K562 (cell line): ENCODE data around the gene TAF10. TPM values are rescaled to one million over a fixed set of nuclear protein-coding genes. Genes with fewer than 3 reads are reported as not detected.
A peak's percentile ranks its signal among the peaks of the same experiment; 100 is the strongest.

Experiments used
- CBFA2T3 ChIP-seq: fragments of 450-650 bp; IDR thresholded peaks from 2 replicates; pipeline ENCODE4 v1.6.1; 2017
- CEBPG ChIP-seq, 3 experiments: fragments of 200-800 bp in 1 of 3; sonication (Bioruptor generic) in 1 of 3; sonication (generic) in 1 of 3; formaldehyde crosslinking in 1 of 3; IDR thresholded peaks in 2 of 3; conservative IDR thresholded peaks in 1 of 3; 2 replicates each; pipeline versions ENCODE4 v1.6.1 to v1.8.0; 2016 to 2022; ENCODE audit warnings: missing compliant biosample characterization in 2 of 3, missing genetic modification characterization in 2 of 3, mild to moderate bottlenecking in 1 of 3, missing genetic modification reagents in 1 of 3
- EHMT2 ChIP-seq: fragments of 450-650 bp; IDR thresholded peaks from 2 replicates; pipeline ENCODE4 v1.6.1; 2018; ENCODE audit warnings: antibody characterized with exemption
- KLF16 ChIP-seq: IDR thresholded peaks from 2 replicates; pipeline ENCODE4 v1.6.1; 2016; ENCODE audit warnings: antibody characterized with exemption
- MAFG ChIP-seq: fragments of 450-650 bp; conservative IDR thresholded peaks from 2 replicates; pipeline ENCODE4 v1.6.1; 2016; ENCODE audit warnings: missing genetic modification characterization, missing compliant biosample characterization
- MBD2 ChIP-seq: sonication (generic); IDR thresholded peaks from 2 replicates; pipeline ENCODE4 v1.6.1; 2016; ENCODE audit warnings: low read depth, borderline replicate concordance
- NR2C2 ChIP-seq, 2 experiments: fragments of 200-800 bp in 1 of 2; sonication (Bioruptor generic) in 1 of 2; sonication (generic) in 1 of 2; formaldehyde crosslinking in 1 of 2; IDR thresholded peaks; 2 replicates each; pipeline versions ENCODE4 v1.6.1 to v1.8.0; 2016 to 2022; ENCODE audit warnings: mild to moderate bottlenecking in 1 of 2, missing compliant biosample characterization in 1 of 2, missing genetic modification characterization in 1 of 2, missing genetic modification reagents in 1 of 2
- RAD21 ChIP-seq, 2 experiments: fragments of 250-450 bp in 1 of 2; fragments of 450-650 bp in 1 of 2; sonication (Bioruptor Pico) in 1 of 2; formaldehyde crosslinking in 1 of 2; IDR thresholded peaks in 1 of 2; conservative IDR thresholded peaks in 1 of 2; 2 replicates each; pipeline versions ENCODE4 v1.4.0 to v1.8.0; 2020 to 2022; ENCODE audit warnings: mild to moderate bottlenecking in 2 of 2, moderate library complexity in 1 of 2
- SIRT6 ChIP-seq: IDR thresholded peaks from one replicate; pipeline ENCODE4 v1.6.1; 2012; ENCODE audit warnings: low read depth, mild to moderate bottlenecking, control low read depth, inconsistent platforms, low read length, moderate library complexity
- STAT5A ChIP-seq: IDR thresholded peaks from 2 replicates; pipeline ENCODE4 v1.6.1; 2012; ENCODE audit warnings: low read length, inconsistent platforms, borderline replicate concordance
- ZBTB8A ChIP-seq: fragments of 450-650 bp; IDR thresholded peaks from 2 replicates; pipeline ENCODE4 v1.6.1; 2018; ENCODE audit warnings: mild to moderate bottlenecking, moderate library complexity; ENCODE audit not compliant: partially characterized antibody
- ZNF133 ChIP-seq: fragments of 250-450 bp; sonication (Bioruptor Pico); IDR thresholded peaks from 2 replicates; pipeline ENCODE4 v1.4.0; 2020; ENCODE audit warnings: mild to moderate bottlenecking
- ZNF174 ChIP-seq: fragments of 250-450 bp; sonication (Bioruptor Pico); IDR thresholded peaks from 2 replicates; pipeline ENCODE4 v1.4.0; 2020; ENCODE audit warnings: mild to moderate bottlenecking
- ZNF232 ChIP-seq: sonication (generic); formaldehyde crosslinking; IDR thresholded peaks from 2 replicates; pipeline ENCODE4 v1.8.0; 2022; ENCODE audit warnings: mild to moderate bottlenecking, missing genetic modification reagents
- ZNF239 ChIP-seq: fragments of 250-450 bp; sonication (Bioruptor Pico); IDR thresholded peaks from 2 replicates; pipeline ENCODE4 v1.4.0; 2020; ENCODE audit warnings: mild to moderate bottlenecking
- ZNF699 ChIP-seq: fragments of 250-450 bp; sonication (Bioruptor Pico); IDR thresholded peaks from 2 replicates; pipeline ENCODE4 v1.8.0; 2021; ENCODE audit warnings: mild to moderate bottlenecking, moderate library complexity; ENCODE audit not compliant: insufficient replicate concordance
- polyA plus RNA-seq, 8 experiments: library from polyadenylated mRNA; depleted of rRNA in 4 of 8; stranded (reverse) in 5 of 8; unstranded in 3 of 8; fragments of >200 nt; fragmentation: Nextera tagmentation in 2 of 8; fragmentation: Illumina TruSeq in 1 of 8; extraction: Ambion mirVana in 2 of 8; extraction: Trizol in 1 of 8; gene quantifications; 2 replicates each; pipeline versions ENCODE4 v1.2.1 to v1.2.3, GENCODE V29; 2011 to 2014; ENCODE audit warnings: inconsistent platforms in 1 of 8, missing spikeins in 1 of 8
- total RNA-seq, 7 experiments: library from RNA; depleted of rRNA in 6 of 7; stranded (reverse); fragments of >200 nt in 6 of 7; fragmentation: Illumina TruSeq in 2 of 7; extraction: Trizol in 2 of 7; gene quantifications; 2 replicates each; pipeline versions ENCODE4 v1.2.1 to v1.2.3, GENCODE V29; 2011 to 2021; ENCODE audit warnings: low replicate concordance in 1 of 7
- TF ChIP-seq, protein P1 (sequence below), 2 experiments: fragments of 450-650 bp; IDR thresholded peaks; 2 replicates each; pipeline ENCODE4 v1.6.1; 2018; ENCODE audit warnings: mild to moderate bottlenecking in 2 of 2, low read depth in 1 of 2; ENCODE audit not compliant: partially characterized antibody in 2 of 2
- TF ChIP-seq, protein P2 (sequence below): fragments of 450-650 bp; IDR thresholded peaks from 2 replicates; pipeline ENCODE4 v1.6.1; 2016; ENCODE audit warnings: borderline replicate concordance
- TF ChIP-seq, protein P3 (sequence below): fragments of 450-650 bp; formaldehyde crosslinking; IDR thresholded peaks from 2 replicates; pipeline ENCODE4 v1.4.0; 2020; ENCODE audit warnings: mild to moderate bottlenecking, mixed read lengths

Gene TAF10
- total and polyA plus RNA-seq, 9 of the 15 experiments (the other 6 are each of a cell fraction or from before 2014, with no cell fraction given), result 19.5 to 197 (median 121) TPM

DNA sequence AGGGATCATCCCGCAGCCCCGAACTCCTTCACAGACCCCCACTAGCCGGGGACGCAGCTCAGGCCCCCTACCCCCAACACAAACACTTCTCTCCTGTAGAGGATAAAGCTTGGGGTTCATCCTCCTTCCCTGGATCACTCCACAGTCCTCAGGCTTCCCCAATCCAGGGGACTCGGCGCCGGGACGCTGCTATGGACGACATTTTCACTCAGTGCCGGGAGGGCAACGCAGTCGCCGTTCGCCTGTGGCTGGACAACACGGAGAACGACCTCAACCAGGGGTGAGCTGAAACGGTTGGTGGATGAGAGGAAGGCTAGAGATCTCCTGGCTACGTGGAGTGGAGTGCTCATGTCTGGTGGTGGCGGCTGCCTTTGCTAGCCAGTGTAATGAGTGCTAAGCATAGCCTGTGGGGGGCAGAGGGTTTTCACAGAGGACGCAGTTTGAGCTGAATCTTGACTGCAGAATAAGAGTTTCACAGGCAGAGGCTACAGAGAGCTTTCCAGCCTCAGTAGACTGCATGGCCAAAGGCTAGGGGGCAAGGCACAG, 7.9 kb downstream of the TAF10 start (continued):
- TF ChIP-seq, protein P1, sequence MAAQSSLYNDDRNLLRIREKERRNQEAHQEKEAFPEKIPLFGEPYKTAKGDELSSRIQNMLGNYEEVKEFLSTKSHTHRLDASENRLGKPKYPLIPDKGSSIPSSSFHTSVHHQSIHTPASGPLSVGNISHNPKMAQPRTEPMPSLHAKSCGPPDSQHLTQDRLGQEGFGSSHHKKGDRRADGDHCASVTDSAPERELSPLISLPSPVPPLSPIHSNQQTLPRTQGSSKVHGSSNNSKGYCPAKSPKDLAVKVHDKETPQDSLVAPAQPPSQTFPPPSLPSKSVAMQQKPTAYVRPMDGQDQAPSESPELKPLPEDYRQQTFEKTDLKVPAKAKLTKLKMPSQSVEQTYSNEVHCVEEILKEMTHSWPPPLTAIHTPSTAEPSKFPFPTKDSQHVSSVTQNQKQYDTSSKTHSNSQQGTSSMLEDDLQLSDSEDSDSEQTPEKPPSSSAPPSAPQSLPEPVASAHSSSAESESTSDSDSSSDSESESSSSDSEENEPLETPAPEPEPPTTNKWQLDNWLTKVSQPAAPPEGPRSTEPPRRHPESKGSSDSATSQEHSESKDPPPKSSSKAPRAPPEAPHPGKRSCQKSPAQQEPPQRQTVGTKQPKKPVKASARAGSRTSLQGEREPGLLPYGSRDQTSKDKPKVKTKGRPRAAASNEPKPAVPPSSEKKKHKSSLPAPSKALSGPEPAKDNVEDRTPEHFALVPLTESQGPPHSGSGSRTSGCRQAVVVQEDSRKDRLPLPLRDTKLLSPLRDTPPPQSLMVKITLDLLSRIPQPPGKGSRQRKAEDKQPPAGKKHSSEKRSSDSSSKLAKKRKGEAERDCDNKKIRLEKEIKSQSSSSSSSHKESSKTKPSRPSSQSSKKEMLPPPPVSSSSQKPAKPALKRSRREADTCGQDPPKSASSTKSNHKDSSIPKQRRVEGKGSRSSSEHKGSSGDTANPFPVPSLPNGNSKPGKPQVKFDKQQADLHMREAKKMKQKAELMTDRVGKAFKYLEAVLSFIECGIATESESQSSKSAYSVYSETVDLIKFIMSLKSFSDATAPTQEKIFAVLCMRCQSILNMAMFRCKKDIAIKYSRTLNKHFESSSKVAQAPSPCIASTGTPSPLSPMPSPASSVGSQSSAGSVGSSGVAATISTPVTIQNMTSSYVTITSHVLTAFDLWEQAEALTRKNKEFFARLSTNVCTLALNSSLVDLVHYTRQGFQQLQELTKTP (IDR thresholded peaks at IDR 0.05; ENCODE audit: low read depth in 1 of 2, partially characterized antibody in 2 of 2), result no peak
- TF ChIP-seq ZNF174 (CRISPR knock-in tag) (no peak), EHMT2 (0 out of 2 replicates have a peak, but pooled peaks have one; percentile 41), MAFG (no peak), CBFA2T3 (no peak), ZBTB8A (no peak), STAT5A (no peak), ZNF232 (CRISPR knock-in tag) (no peak), KLF16 (no peak), RAD21 (CRISPR knock-in tag; conservative IDR thresholded peaks at IDR 0.05 in 1 of 2, IDR thresholded peaks at IDR 0.05 in 1 of 2) (peak; percentile 52 to 59), MBD2 (no peak), ZNF239 (CRISPR knock-in tag) (no peak), ZNF133 (CRISPR knock-in tag) (no peak), SIRT6 (no peak), CEBPG (CRISPR knock-in tag; IDR thresholded peaks at IDR 0.05) (no peak), CEBPG (tag; conservative IDR thresholded peaks at IDR 0.05 in 1 of 2, IDR thresholded peaks at IDR 0.05 in 1 of 2) (no peak), ZNF699 (CRISPR knock-in tag) (no peak), NR2C2 (CRISPR knock-in tag; IDR thresholded peaks at IDR 0.05) (no peak), NR2C2 (tag; IDR thresholded peaks at IDR 0.05) (no peak)
- TF ChIP-seq, protein P2, sequence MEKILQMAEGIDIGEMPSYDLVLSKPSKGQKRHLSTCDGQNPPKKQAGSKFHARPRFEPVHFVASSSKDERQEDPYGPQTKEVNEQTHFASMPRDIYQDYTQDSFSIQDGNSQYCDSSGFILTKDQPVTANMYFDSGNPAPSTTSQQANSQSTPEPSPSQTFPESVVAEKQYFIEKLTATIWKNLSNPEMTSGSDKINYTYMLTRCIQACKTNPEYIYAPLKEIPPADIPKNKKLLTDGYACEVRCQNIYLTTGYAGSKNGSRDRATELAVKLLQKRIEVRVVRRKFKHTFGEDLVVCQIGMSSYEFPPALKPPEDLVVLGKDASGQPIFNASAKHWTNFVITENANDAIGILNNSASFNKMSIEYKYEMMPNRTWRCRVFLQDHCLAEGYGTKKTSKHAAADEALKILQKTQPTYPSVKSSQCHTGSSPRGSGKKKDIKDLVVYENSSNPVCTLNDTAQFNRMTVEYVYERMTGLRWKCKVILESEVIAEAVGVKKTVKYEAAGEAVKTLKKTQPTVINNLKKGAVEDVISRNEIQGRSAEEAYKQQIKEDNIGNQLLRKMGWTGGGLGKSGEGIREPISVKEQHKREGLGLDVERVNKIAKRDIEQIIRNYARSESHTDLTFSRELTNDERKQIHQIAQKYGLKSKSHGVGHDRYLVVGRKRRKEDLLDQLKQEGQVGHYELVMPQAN, result peak; percentile 66; the same call in 1 of the 2 replicates
- TF ChIP-seq, protein P3, sequence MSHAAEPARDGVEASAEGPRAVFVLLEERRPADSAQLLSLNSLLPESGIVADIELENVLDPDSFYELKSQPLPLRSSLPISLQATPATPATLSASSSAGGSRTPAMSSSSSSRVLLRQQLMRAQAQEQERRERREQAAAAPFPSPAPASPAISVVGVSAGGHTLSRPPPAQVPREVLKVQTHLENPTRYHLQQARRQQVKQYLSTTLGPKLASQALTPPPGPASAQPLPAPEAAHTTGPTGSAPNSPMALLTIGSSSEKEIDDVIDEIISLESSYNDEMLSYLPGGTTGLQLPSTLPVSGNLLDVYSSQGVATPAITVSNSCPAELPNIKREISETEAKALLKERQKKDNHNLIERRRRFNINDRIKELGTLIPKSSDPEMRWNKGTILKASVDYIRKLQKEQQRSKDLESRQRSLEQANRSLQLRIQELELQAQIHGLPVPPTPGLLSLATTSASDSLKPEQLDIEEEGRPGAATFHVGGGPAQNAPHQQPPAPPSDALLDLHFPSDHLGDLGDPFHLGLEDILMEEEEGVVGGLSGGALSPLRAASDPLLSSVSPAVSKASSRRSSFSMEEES (CRISPR knock-in tag), result no peak
